Measurements from ENCODE around the gene SOX10. TPM values are rescaled to one million over a fixed set of nuclear protein-coding genes. Genes with fewer than 3 reads are reported as not detected.

The SOX10 gene
- total RNA-seq, 1 experiment from 2014 or later, result 2.4 TPM

DNA sequence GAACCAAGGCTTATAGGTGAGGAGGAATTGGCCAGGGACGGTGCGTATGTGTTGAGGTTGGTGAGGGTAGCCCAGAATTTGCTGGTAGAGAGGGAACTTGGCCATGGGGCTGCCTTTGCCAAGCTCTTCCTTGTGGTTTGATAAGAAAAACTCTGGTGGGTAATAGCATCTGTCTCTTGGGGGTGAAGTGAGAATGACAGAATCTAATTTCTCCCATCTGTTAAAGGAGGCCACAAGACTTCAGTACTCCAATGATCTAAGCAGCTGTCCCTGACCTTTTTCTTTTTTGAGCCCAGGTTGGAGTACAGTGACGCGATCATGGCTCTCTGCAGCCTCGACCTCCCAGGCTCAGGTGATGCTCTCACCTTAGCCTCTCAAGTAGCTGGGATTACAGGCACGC is 36.9 kb upstream of the SOX10 start:
- Mint-ChIP-seq H3K27ac (peak overlapping the region in 1 of 3 experiments; percentile 59; a peak in 1 of 7 replicates), H3K4me1 (peaks cover 0 to 19% of the 10 kb centered on the region in 2 experiments; a peak in 2 of 4 replicates), H3K36me3 (ENCODE audit: insufficient read depth in 1 of 3, low read depth in 3 of 3) (no peaks in the 10 kb centered on the region), H3K27me3 (ENCODE audit: low read depth) (peaks cover 25% of the 10 kb centered on the region), H3K4me3 (no peak overlapping the region), H3K9me3 (no peaks in the 10 kb centered on the region)
- no peak overlapping the region for H3K9ac ChIP-seq (ENCODE audit: extremely low read depth, insufficient read length, low read length)
- H2BK5ac ChIP-seq (ENCODE audit: insufficient read length, low read length), result no peak overlapping the region
- H3K23ac ChIP-seq (ENCODE audit: insufficient read length, low read depth, low read length), result no peak overlapping the region
- H2BK12ac ChIP-seq (ENCODE audit: insufficient read length, low read depth, low read length), result no peak overlapping the region
- H4K91ac ChIP-seq (ENCODE audit: insufficient read length, low read depth, low read length), result no peak overlapping the region
- H4K5ac ChIP-seq (ENCODE audit: insufficient read length, low read depth, low read length), result no peak overlapping the region
- no peaks in the 10 kb centered on the region for H3K79me2 ChIP-seq (ENCODE audit: insufficient read depth, low read length)
- H3K18ac ChIP-seq (ENCODE audit: insufficient read length, low read depth, low read length), result no peak overlapping the region
- no peak overlapping the region for H2BK20ac ChIP-seq (ENCODE audit: low read depth, low read length, poor library complexity, severe bottlenecking)
- no peak overlapping the region for H2BK15ac ChIP-seq (ENCODE audit: low read depth, low read length)
- H3K56ac ChIP-seq (ENCODE audit: insufficient read length, low read depth, low read length), result no peak overlapping the region
- no peaks in the 10 kb centered on the region for H3K9me3 ChIP-seq (ENCODE audit: control insufficient read depth, low read depth, low read length)
- no peak overlapping the region for H4K8ac ChIP-seq (replicated peaks; ENCODE audit: insufficient read length, low read depth, low read length)
- TF ChIP-seq CTCF (conservative IDR thresholded peaks at IDR 0.05), result no peak
- H3K79me1 ChIP-seq (ENCODE audit: insufficient read depth, low read depth, low read length, poor library complexity, severe bottlenecking), result no peaks in the 10 kb centered on the region
- H2BK120ac ChIP-seq (ENCODE audit: low read depth, low read length, poor library complexity, severe bottlenecking), result no peak overlapping the region
- no peak for DNase-seq
- H2AK5ac ChIP-seq (ENCODE audit: insufficient read length, low read length), result no peak overlapping the region
- H3K14ac ChIP-seq (ENCODE audit: insufficient read depth, low read length), result no peak overlapping the region; the same call in 1 of the 2 replicates
- no peak overlapping the region for H3K4me2 ChIP-seq (ENCODE audit: insufficient read depth, insufficient read length, low read length)
- no peaks in the 10 kb centered on the region for H3K4me1 ChIP-seq (ENCODE audit: insufficient read depth, low read length)
- no peaks in the 10 kb centered on the region for H4K20me1 ChIP-seq (ENCODE audit: control insufficient read depth, insufficient read depth, insufficient read length)
- no peaks in the 10 kb centered on the region for H3K23me2 ChIP-seq (ENCODE audit: insufficient read length, low read depth, low read length, poor library complexity, severe bottlenecking)
- no peak overlapping the region for H3K4ac ChIP-seq (ENCODE audit: low read depth, low read length)
- WGBS (ENCODE audit: extremely low coverage, insufficient read length, low lambda C conversion rate), result no CpG with 5 or more reads among the region's 6 CpGs
- H2AFZ ChIP-seq (ENCODE audit: low read length), result no peak overlapping the region
- no peak overlapping the region for H3T11ph ChIP-seq (ENCODE audit: low read length)
- no peak overlapping the region for H3K27ac ChIP-seq (ENCODE audit: insufficient read length, low read depth, low read length)
- no peaks in the 10 kb centered on the region for H3K27me3 ChIP-seq (ENCODE audit: insufficient read depth, low read length)

All from H9 (cell line).